GM12872 (cell line): ENCODE results near the gene YAF2.
A peak's percentile ranks its signal among the peaks of the same experiment; 100 is the strongest.

Experiments
- TF ChIP-seq, protein P1 (sequence below): IDR thresholded peaks from 3 replicates; pipeline ENCODE4 v1.5.1; 2011; ENCODE audit warnings: low read depth, mild to moderate bottlenecking, low read length, moderate library complexity; ENCODE audit not compliant: insufficient read depth

The YAF2 gene

DNA sequence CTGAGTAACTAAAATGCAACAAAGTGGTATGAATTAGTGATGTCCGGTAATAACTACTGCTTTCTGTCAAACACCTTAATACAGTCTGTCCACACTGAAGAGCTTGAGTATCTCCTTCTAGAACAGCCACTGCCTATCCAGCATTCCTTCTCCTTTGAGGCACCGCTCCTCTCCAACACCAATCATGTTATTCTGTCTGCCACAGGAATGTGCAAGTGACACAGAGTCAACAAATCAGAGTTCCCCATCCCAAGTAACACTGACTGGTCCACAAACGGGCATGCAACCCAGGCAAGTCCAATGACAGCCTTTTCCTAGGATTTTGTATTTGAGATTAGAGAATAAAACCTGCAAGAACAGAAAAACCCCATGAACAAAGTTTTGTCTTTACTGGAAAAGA, 97.1 kb downstream of the YAF2 start:
- TF ChIP-seq, protein P1, sequence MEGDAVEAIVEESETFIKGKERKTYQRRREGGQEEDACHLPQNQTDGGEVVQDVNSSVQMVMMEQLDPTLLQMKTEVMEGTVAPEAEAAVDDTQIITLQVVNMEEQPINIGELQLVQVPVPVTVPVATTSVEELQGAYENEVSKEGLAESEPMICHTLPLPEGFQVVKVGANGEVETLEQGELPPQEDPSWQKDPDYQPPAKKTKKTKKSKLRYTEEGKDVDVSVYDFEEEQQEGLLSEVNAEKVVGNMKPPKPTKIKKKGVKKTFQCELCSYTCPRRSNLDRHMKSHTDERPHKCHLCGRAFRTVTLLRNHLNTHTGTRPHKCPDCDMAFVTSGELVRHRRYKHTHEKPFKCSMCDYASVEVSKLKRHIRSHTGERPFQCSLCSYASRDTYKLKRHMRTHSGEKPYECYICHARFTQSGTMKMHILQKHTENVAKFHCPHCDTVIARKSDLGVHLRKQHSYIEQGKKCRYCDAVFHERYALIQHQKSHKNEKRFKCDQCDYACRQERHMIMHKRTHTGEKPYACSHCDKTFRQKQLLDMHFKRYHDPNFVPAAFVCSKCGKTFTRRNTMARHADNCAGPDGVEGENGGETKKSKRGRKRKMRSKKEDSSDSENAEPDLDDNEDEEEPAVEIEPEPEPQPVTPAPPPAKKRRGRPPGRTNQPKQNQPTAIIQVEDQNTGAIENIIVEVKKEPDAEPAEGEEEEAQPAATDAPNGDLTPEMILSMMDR: no peak

DNA sequence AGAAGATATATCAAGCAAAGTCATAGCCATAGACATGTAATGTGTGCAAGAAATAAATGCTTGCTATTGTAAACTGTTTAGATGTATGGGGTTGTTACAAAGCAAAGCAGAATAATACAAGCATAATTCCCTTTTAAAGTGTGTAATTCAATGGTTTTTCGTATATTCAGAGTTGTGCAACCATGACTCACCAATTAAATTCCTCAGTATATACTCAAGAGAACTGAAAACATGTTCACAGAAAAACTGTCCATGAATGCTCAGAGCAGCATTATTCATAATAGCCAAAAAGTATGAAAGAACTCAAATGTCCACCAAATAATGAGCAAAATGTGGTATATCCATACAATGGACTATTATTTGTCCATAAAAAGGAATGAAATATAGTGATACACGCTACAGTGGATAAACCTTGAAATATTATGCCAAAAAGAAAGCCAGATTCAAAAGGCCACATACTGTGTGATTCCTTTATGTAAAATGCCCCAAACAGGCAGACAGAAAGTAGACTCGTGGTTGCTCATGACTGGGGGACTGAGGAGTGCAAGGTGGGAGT, 102.7 kb downstream of the YAF2 start:
- TF ChIP-seq, protein P1: no peak

DNA sequence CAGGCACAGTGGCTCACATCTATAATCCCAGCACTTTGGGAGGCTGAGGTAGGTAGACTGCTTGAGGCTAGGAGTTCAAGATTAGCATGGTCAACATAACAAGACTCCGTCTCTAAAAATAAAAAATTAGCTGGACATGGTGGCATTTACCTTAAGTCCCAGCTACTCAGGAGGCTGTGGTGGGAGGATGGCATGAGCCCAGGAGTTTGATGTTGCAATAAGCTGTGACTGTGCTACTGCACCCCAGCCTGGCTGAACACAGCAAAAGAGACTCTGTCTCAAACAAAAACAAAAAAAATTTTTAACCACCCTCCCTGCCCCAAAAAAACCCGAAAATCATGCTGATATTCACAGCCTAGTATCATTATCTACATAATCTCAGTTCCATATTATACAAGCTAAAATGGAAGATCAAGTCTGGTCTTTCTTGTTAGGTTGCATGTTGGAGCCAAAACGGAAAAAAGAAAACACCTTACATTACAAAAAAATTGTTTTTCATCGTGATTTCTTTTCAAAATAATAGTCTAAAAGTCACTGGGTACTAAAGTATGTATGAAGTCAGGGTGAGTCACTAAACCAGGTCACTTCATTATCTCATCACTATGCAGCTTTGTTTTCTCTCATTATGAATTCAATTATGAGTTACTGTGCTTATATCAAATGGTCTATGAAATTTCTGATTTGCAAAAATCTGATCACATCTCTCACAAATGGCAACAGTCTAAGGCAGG, 107.2 kb downstream of the YAF2 start:
- TF ChIP-seq, protein P1: no peak

DNA sequence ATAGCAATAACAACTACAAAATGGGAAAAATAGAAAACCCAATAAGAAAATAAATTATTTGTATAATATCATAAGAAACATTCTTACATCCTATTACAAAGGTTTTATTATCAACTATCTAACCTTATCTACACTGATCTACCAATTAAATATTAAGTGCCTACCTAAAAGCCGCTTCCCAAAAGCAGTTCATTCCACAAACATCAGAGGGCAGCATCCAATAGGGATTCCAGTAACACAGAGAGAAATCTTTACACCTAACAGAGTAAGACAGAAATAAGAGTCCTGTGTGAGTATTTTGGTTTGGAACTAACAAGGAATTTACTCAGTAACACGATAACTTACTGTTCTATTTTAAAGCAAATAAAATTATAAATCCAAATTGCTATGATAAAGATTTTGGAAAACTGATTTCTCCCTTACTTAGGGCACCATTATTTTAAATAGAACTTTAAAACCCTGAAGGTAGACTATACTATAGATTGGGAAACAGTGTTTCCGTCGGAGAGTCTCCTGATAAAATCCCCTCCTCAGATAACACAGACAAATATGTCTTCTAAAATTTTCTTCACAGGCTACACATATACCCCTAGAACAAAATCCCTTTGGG, 108.3 kb downstream of the YAF2 start:
- TF ChIP-seq, protein P1: peak; percentile 44; the same call in 2 of the 3 replicates

DNA sequence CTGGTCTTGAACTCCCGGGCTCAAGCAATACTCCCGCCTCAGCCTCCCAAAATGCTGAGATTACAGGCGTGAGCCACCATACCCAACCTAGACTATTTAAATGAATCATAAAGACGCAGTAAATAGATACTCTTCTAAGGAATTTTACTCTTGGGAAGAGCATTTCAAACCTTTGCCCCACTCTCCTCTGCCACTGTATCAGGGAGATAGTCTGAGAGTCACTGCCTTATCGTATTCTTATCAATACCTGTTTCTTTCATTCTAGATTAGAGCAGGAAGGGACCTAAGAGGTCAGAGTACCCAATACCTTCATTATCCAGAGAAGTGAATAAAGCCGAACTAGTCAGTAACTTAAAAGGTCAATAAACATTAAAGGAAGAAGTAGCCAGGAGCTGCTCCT, 109.2 kb downstream of the YAF2 start:
- TF ChIP-seq, protein P1: no peak

DNA sequence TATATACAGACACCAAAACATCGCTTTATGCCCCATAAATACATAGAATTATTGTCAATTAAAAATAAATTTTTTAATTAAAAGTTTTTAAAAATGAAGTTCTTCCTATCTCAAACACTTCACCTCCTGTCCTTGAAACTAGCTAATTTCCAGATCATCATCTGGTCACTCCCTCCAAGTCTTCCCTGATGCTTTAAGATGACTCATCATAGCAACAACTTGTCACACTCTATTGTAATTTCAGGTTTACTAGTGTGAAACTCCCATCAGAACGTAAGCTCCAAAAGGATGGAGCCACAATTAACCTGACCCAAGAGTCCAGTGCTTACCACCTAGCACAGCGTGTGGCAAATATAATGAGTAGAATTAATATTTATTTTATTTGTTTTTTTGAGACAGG, 109.7 kb downstream of the YAF2 start:
- TF ChIP-seq, protein P1: no peak

DNA sequence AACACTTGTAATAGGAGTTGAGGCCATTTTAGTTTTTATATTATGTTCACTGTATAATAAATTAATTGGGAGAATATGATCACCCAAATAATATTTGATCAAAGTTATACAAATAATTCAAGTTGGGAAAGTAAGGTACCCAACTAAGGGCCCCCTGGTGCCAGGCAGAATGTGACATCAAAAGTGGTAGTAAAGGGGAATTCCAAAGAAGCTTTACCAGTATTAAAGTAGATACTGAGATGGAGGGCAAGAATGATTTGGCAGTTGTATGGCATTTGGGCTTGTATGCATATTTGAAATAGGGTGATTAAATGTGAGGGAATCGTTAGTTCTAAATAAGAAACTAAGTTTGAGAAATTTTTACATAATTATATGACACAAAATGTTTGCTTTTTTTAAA, 111.1 kb downstream of the YAF2 start:
- TF ChIP-seq, protein P1: no peak
